Kidney capillary endothelial cell (primary cell): ENCODE results near the gene INCENP.

Source experiments
- DNase-seq: peaks from one replicate; pipeline ENCODE4 v3.0.0-alpha.2; 2018; ENCODE audit warnings: low spot score

INCENP gene

GRCh38 chr11:62124186-62125113, 639 bp downstream of the INCENP start:
- DNase-seq, result no peak

DNA sequence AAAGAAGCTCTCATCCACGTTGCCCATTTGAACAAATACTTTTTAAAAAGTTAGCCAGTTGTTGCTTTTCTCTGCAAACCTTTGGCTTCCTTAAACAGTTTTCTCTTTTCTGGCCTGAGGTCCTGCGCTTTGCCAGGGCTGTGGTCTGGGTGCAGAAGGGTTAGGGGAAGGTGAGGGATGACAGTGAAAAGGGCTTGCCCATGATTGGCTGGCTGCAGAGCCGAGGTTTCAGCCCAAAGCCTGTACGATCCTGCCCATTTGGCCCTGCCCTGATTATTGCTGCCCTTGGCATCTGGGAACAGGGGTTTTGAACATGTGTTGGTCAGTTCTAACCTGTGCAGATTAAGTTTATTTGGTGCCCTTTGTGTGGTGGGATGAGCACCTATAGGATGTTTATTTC, 1.5 kb downstream of the INCENP start:
- DNase-seq, result no peak

DNA sequence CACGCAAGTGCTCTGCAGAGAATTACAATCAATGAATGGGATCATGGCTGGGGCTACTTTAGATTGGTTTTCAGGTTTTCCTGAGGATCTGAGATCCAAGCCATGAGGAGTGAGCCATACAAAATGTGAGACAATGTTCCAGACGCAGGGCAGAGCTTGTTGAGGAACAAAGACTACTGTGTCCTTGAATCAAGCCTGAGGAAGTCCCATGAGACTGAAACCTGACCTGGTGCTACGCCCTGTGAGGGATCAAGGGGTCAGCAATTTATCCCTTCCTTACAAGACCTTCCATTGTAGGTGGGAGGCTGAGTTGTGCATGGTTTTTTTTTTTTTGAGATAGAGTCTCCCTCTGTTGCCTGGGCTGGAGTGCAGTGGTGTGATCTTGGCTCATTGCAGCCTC, 2.1 kb downstream of the INCENP start:
- DNase-seq, result no peak

GRCh38 chr11:62127426-62127825, 3.6 kb downstream of the INCENP start:
- DNase-seq, result no peak

- no peak for DNase-seq
Observed at GRCh38 chr11:62127941-62128770, 4.3 kb downstream of the INCENP start.

DNA sequence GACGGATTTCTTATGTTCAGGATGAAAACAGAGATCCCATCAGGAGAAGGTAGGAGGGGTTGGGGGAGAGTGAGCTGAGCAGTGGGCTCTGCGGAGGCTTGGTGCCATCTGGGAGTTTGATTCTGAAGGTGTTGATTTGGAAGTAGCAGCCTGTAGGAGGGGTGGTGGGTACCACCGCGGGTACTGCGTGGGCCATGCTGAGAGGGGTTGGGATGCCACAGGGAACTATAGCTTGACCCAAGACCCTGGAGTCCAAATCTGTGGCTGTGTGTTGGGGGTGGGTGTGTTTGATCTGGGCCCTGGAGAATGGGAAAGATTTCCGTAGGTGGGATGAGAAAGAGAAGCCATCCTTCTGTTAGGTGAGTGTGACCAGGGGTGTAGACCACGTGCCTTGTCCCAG, 5.0 kb downstream of the INCENP start:
- no peak for DNase-seq

DNA sequence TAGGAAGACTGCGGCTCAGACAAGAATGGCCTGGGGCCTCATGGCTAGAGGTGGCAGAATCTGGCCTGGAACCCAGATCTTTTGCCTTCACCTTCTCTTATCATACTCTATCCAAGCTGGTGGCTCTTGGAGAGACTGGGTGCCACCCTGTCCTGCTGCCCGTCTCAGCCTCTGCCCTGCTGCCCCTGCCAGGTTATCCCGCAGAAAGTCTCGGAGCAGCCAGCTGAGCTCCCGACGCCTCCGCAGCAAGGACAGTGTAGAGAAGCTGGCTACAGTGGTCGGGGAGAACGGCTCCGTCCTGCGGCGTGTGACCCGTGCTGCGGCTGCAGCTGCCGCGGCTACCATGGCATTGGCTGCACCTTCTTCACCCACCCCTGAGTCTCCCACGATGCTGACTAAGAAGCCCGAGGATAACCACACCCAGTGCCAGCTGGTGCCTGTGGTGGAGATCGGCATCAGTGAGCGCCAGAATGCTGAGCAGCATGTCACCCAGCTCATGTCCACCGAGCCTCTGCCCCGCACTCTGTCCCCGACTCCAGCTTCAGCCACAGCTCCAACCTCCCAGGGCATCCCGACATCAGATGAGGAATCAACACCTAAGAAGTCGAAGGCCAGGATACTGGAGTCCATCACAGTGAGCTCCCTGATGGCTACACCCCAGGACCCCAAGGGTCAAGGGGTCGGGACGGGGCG, 5.9 kb downstream of the INCENP start:
- no peak for DNase-seq

- no peak for DNase-seq
Observed at GRCh38 chr11:62130283-62131169, 6.7 kb downstream of the INCENP start.

DNA sequence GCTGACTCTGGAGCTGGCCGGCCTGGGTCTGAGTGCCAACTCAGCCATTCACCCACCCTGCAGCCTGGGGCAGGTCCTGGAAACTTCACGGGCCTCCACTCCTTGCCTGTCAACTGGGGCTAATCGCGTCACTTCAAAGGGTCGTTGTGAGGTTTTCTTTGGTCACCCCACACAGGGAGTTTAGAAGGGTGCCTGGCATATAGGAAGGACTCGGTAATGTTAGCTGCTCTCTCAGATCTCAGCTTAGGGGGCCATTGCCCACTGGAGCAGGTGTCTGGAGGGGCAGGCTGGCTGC, 7.3 kb downstream of the INCENP start:
- DNase-seq, result no peak

GRCh38 chr11:62132191-62132590, 8.4 kb downstream of the INCENP start:
- DNase-seq, result no peak

DNA sequence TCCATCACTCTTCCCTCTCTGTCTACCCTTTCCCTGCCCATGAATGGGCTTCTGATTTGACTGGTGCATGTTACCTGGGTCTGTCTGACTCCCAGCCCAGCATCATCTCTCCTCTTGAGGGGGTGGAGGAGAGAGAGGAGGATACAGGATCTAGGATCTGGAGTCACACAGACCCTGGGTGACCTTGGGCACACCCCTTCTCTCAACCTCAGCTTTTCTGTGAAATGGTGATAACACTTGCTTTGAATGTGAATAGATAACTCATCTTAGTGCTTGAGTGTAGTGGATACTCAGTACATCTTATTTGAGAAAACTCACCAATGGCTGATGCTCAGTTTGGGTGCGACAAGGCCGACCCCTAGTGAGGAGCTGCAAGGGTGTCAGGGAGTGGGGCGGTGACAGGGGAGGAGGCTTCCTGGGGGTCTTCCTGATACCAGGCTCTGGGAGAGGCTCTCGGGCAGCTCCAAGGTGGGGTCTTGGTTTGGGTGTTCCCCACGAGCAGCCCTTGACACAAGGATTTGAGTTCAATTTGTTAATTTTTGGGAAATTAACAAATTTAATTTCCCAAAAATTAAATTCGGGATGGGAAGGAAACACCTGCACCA, 9.0 kb downstream of the INCENP start:
- DNase-seq, result no peak

GRCh38 chr11:62133328-62134065, 9.7 kb downstream of the INCENP start:
- no peak for DNase-seq

- no peak for DNase-seq
Observed at GRCh38 chr11:62137276-62137861, 13.6 kb downstream of the INCENP start.

DNA sequence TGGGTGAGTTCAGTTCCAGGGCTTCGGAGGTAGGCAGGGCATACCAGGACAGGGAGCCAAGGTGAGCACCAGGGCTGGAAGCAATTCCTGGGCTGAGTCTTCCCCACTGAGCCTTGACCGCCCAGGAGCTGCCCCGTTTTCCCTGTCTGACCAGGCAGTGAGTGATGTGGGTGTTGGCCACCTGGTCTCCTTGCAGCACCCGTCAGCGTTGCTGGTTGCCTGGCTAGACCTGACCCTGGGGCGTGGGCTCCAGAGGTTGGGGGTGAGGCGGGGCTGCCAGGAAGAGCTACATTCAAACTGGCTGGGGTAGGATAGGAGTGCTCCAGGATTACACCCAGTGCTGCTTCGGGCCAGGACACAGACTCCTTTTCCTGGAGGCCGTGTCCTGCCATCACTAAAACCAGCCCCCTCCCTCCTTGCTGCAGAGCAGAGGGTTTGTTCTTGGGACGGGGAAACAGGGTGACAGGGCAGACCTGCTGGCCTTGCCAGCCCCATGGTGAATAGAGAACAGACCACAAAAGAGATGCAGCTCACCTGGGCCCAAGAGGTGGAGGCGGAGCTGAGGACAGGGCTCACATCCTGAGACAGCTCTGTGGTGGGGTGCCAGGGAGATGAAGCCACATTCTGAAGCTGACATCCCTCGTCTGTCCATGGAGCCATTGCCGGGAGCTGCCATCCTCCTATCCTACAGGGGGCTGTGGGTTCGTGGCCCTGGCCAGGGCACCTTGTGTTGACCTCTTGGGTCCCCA, 14.2 kb downstream of the INCENP start:
- DNase-seq, result no peak

- DNase-seq, result no peak
Observed at GRCh38 chr11:62138630-62139425, 15.0 kb downstream of the INCENP start.

DNA sequence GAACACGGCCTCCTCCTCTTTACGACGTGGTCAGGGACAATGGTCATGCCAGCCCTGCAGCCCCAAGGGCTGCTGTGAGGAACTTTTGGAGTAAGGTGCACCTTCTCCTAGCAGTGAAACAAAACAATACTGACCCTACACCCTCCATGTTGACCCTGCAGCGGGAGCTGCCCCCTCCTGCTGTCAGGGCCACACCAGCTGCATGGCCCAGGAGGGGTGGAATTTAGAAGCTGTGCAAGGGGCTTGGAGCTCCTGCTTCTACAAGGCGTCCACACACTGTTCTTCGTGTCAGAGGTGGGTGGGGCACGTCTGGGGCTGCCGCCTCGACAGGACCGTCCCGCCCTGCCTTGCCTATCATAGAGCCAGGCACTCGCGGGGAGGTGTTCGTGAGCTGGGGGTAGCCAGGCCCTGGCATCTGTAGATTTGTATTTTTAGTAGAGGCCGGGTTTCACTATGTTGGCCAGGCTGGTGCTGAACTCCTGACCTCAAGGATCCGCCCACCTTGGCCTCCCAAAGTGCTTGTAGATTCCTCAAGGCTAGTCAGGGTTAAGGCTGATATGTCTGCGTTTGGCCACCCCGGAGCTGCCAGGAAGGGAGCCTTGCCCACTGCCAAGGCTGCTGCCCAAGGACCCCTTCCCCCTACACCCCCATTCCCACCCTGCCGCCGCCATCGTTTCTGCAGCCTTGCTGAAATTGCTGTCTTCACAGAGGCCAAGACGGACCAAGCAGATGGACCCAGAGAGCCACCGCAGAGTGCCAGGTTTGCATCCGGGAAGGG, 15.9 kb downstream of the INCENP start:
- DNase-seq, result no peak

DNA sequence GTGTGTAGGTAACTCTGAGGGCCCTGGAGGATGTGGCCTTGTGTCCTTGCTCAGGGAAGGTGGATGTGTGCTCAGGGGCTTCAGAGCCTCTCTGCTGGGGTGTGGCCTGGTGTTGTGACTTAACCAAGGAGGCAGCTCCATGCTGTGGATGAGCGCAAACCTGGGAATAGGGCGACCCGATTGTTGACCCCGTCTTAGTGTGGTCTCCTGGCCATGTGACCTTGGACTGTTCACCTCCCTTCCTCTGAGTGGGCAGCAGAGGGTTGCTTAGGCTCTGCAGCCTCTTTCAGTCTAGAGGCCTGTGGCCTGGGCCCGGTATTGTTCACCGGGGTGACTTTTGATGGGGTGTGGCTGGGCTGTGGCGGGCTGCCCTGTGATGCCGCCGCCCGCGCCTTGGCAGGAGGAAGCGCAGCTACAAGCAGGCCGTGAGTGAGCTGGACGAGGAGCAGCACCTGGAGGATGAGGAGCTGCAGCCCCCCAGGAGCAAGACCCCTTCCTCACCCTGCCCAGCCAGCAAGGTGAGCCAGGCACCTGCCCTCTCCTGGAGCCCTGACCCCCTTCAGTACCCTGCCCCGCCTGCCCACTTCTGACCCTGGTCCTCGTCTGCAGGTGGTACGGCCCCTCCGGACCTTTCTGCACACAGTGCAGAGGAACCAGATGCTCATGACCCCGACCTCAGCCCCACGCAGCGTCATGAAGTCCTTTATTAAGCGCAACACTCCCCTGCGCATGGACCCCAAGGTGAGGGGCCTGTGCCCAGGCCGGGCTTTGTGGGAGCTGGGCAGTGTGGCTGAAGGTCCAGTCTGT, 16.7 kb downstream of the INCENP start:
- no peak for DNase-seq
